Kidney (tissue), 14 donors: ENCODE measurements around the gene SACS. TPM values are rescaled to one million over a fixed set of nuclear protein-coding genes. Genes with fewer than 3 reads are reported as not detected.
A peak's percentile ranks its signal among the peaks of the same experiment; 100 is the strongest.
"Not testable (repeated sequence)": the region's sequence is repeated elsewhere in the genome, so short reads cannot be mapped to it uniquely, and the experiment has no call there.

ENCODE experiments used
- DNase-seq, 5 donors: peaks; one replicate each; pipeline ENCODE4 v3.0.0-alpha.2; 2013 to 2020
- FAIRE-seq: peaks from 2 replicates; lab custom pipeline; 2012; peaks lifted over from hg19 to GRCh38; lab: Jason Lieb, UNC
- H3K27ac ChIP-seq, 2 donors: one replicate each; pipeline ENCODE4 v1.7.0; 2013; ENCODE audit warnings: low read depth in 2 of 2, low read length in 2 of 2, inconsistent platforms in 1 of 2
- H3K27me3 ChIP-seq: one replicate; pipeline ENCODE4 v1.7.1; 2013; ENCODE audit warnings: low read length, inconsistent platforms; ENCODE audit not compliant: control insufficient read depth, insufficient read depth
- H3K36me3 ChIP-seq, 3 donors: one replicate each; pipeline versions ENCODE4 v1.7.0 to v1.7.1; 2013; ENCODE audit warnings: low read length in 3 of 3, control low read depth in 1 of 3, inconsistent platforms in 1 of 3; ENCODE audit not compliant: insufficient read depth in 3 of 3, control insufficient read depth in 2 of 3
- H3K4me1 ChIP-seq, 3 donors: one replicate each; pipeline versions ENCODE4 v1.7.0 to v1.7.1; 2013; ENCODE audit warnings: low read length in 3 of 3, inconsistent platforms in 1 of 3, low read depth in 1 of 3; ENCODE audit not compliant: control insufficient read depth in 2 of 3, insufficient read depth in 2 of 3
- H3K4me3 ChIP-seq, 3 donors: one replicate each; pipeline versions ENCODE4 v1.7.0 to v1.8.1; 2013; ENCODE audit warnings: low read length in 3 of 3, control low read depth in 1 of 3, inconsistent platforms in 1 of 3
- H3K9ac ChIP-seq, 3 donors: one replicate each; pipeline versions ENCODE4 v1.7.0 to v1.7.1; 2013; ENCODE audit warnings: low read length in 3 of 3, control low read depth in 1 of 3, inconsistent platforms in 1 of 3
- H3K9me3 ChIP-seq, 3 donors: one replicate each; pipeline versions ENCODE4 v1.7.0 to v1.7.1; 2013; ENCODE audit warnings: low read length in 3 of 3, control low read depth in 1 of 3, inconsistent platforms in 1 of 3; ENCODE audit not compliant: control insufficient read depth in 2 of 3, insufficient read depth in 1 of 3
- intact Hi-C: fragments of 100-400 bp; cut with DNase I; formaldehyde crosslinking; loops from one replicate; pipeline ENCODE4 v1.11.1; 2022
- polyA plus RNA-seq: library from polyadenylated mRNA; stranded (reverse); fragments of 350-450 nt; fragmentation: Illumina TruSeq; extraction: RNeasy Lipid Tissue Mini Kit (QIAGEN cat#74804); gene quantifications from one replicate; pipeline ENCODE4 v1.2.3, GENCODE V29; 2014; ENCODE audit warnings: low read depth, low replicate concordance; ENCODE audit not compliant: insufficient read depth
- total RNA-seq: library from RNA; stranded (reverse); fragmentation: NEBNext Ultra II Directional; extraction: Animal tissue kit (Norgen Biotek cat#: 25700); gene quantifications from one replicate; pipeline ENCODE4 v1.2.1, GENCODE V29; 2021
- TF ChIP-seq, protein P1 (sequence below): IDR thresholded peaks from 3 replicates; pipeline ENCODE4 v1.5.1; 2012; ENCODE audit warnings: mild to moderate bottlenecking, moderate library complexity, borderline replicate concordance; ENCODE audit not compliant: insufficient read depth; ENCODE audit errors: extremely low read depth
- donor health status: control.
- donor health status: control.
- donor health status: control.
- donor health status: control.
- donor health status: control.
- donor health status: DM: yes; HTN: yes; CAD: no.
- donor health status: Normal renal cell carcinoma (clear cell type).

The SACS gene
- total and polyA plus RNA-seq, 2 donors from 2014 or later = 0.58 to 12.5 TPM

DNA sequence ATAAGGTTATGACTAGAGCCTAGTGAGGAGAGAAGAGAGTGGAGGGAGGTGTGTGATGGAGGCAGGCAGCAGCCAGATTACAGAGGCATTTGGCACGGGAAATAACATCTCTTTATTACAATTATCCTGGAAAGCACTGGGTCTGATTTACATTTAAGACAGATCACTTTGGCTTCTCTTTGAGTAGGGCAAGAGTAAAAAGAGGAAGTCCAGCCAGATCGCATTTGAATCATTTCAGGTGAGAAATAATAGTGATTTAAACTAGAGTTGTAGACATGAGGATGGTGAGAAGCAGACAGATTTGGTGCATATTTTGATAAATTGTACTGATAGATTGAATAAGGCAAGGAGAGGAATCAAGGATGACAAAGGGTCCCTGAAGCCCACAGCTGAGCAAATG lies 9.6 kb upstream of the SACS start:
- no peak overlapping the region for H3K27ac ChIP-seq
- FAIRE-seq (no peak), DNase-seq (no peak)

GRCh38 chr13:23440821-23441618 lies 7.5 kb upstream of the SACS start:
- DNase-seq (peak in 1 of 5 donors; percentile 15), FAIRE-seq (no peak)
- TF ChIP-seq, protein P1, sequence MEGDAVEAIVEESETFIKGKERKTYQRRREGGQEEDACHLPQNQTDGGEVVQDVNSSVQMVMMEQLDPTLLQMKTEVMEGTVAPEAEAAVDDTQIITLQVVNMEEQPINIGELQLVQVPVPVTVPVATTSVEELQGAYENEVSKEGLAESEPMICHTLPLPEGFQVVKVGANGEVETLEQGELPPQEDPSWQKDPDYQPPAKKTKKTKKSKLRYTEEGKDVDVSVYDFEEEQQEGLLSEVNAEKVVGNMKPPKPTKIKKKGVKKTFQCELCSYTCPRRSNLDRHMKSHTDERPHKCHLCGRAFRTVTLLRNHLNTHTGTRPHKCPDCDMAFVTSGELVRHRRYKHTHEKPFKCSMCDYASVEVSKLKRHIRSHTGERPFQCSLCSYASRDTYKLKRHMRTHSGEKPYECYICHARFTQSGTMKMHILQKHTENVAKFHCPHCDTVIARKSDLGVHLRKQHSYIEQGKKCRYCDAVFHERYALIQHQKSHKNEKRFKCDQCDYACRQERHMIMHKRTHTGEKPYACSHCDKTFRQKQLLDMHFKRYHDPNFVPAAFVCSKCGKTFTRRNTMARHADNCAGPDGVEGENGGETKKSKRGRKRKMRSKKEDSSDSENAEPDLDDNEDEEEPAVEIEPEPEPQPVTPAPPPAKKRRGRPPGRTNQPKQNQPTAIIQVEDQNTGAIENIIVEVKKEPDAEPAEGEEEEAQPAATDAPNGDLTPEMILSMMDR = no peak
- Histone ChIP-seq H3K27me3 (no peaks in the 10 kb centered on the region), H3K9me3 (no peaks in the 10 kb centered on the region), H3K4me1 (no peaks in the 10 kb centered on the region), H3K36me3 (no peaks in the 10 kb centered on the region), H3K27ac (no peak overlapping the region), H3K9ac (no peak overlapping the region), H3K4me3 (no peak overlapping the region)
- intact Hi-C loops = no loop called here

More for the DNA sequence above, 9.6 kb upstream of the SACS start:
- H3K27me3 ChIP-seq = no peaks in the 10 kb centered on the region
- no peaks in the 10 kb centered on the region for H3K36me3 ChIP-seq
- no peaks in the 10 kb centered on the region for H3K4me1 ChIP-seq
- H3K9me3 ChIP-seq = no peaks in the 10 kb centered on the region
- H3K9ac ChIP-seq = no peak overlapping the region
- TF ChIP-seq, protein P1 = no peak
- no peak overlapping the region for H3K4me3 ChIP-seq
- intact Hi-C loops = no loop called here

GRCh38 chr13:23440324-23440723 lies 6.8 kb upstream of the SACS start:
- H3K9me3 ChIP-seq, H3K27ac ChIP-seq, H3K9ac ChIP-seq, DNase-seq, H3K4me1 ChIP-seq, H3K27me3 ChIP-seq, intact Hi-C loops, H3K4me3 ChIP-seq, FAIRE-seq, H3K36me3 ChIP-seq: not testable (repeated sequence)

GRCh38 chr13:23437916-23438315 lies 4.4 kb upstream of the SACS start:
- Histone ChIP-seq H3K9me3 (no peaks in the 10 kb centered on the region), H3K27me3 (no peaks in the 10 kb centered on the region), H3K4me1 (peaks cover 0 to 4% (median 0%) of the 10 kb centered on the region in 3 donors), H3K36me3 (no peaks in the 10 kb centered on the region), H3K9ac (no peak overlapping the region), H3K4me3 (no peak overlapping the region), H3K27ac (no peak overlapping the region)
- FAIRE-seq (no peak), DNase-seq (no peak)
- intact Hi-C loops = no loop called here
- TF ChIP-seq, protein P1 = no peak
